ENCODE data around the gene SNU13.

DNA sequence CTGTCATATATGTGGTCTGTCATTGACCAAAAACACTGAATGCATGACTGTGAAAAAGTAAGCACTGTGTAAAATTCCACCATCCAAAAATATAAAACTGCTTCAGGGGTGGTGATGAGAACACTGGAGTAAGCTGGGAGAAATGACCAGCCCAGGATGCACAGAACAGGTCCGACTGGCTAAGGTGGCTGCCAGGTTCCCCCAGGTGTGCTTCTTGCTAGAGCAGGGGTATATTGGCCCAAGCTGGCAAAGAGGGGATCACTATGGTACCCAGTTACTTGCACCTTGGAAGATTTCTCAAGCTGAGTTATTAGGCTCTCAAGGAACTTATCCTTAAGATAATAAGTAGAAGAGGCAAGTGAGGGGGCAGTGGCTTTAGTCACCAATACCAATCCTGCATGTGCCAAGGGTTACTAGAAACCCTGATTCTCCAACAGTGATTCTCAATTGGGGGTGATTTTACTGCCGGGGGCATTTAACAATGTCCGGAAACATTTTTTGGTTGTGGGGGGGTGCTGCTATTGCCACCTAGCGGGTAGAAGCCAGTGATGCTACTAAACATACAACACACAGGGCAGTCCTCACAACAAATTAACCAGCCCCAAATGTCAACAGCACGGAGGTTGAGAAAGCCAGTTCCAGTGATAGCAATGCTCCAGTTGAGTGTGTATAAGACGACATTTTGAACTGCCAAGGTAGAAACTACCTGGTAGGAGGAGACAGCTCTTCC is 15.7 kb downstream of the SNU13 start:
- TF ChIP-seq, protein P1, sequence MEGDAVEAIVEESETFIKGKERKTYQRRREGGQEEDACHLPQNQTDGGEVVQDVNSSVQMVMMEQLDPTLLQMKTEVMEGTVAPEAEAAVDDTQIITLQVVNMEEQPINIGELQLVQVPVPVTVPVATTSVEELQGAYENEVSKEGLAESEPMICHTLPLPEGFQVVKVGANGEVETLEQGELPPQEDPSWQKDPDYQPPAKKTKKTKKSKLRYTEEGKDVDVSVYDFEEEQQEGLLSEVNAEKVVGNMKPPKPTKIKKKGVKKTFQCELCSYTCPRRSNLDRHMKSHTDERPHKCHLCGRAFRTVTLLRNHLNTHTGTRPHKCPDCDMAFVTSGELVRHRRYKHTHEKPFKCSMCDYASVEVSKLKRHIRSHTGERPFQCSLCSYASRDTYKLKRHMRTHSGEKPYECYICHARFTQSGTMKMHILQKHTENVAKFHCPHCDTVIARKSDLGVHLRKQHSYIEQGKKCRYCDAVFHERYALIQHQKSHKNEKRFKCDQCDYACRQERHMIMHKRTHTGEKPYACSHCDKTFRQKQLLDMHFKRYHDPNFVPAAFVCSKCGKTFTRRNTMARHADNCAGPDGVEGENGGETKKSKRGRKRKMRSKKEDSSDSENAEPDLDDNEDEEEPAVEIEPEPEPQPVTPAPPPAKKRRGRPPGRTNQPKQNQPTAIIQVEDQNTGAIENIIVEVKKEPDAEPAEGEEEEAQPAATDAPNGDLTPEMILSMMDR (IDR thresholded peaks at IDR 0.05), result no peak
- TF ChIP-seq POLR2AphosphoS5 (IDR thresholded peaks at IDR 0.05) (no peak), POLR2A (IDR thresholded peaks at IDR 0.05) (no peak)

Measured in prostate gland (tissue), 2 donors.